Prostate gland (tissue), 2 donors: Measurements from ENCODE around the gene SERPINA10.

Source experiments
- CTCF ChIP-seq, 4 experiments: fragments of 200-600 bp in 2 of 4; fragments of 450-650 bp in 2 of 4; sonication (generic) in 2 of 4; IDR thresholded peaks; 1 replicate in 3 of 4; 2 replicates in 1 of 4; pipeline ENCODE4 v1.5.1; 2016 to 2019; ENCODE audit warnings: antibody characterized with exemption in 4 of 4, mild to moderate bottlenecking in 2 of 4, moderate library complexity in 2 of 4
- POLR2A ChIP-seq: fragments of 450-650 bp; IDR thresholded peaks from one replicate; pipeline ENCODE4 v1.6.1; 2016; ENCODE audit warnings: antibody characterized with exemption, mild to moderate bottlenecking

GRCh38 chr14:94328196-94328595 lies 35.1 kb upstream of the SERPINA10 start:
- TF ChIP-seq POLR2A (no peak), CTCF (IDR thresholded peaks at IDR 0.05) (no peak)
